Nucleus accumbens (tissue), 56 donors: ENCODE results near the gene FBXO40.

ENCODE experiments used
- DNase-seq, 56 donors: peaks; one replicate each; lab custom pipeline; 2025; lab: John Stamatoyannopoulos, UW

Gene FBXO40

DNA sequence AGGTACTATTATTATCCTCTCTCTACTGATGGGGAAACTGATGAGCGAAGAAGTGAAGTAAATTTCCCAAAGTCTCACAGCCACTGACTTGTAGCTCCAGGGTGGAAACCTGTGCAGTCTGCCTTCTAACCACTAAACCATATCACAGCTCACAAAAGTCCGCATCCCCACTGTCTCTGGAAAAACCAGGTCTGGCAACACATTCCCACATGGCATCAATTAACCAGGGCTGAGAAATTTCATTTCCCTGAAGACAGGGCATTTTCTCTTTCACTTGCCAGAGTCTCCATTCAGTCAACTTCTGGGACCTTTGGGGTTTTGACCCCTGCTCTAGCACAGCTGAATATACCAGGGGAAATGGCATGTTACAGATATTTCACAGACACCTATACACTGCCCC is 26.5 kb downstream of the FBXO40 start:
- no peak for DNase-seq

- DNase-seq, result no peak
These were observed 28.3 kb downstream of the FBXO40 start for GRCh38 chr3:121621491-121621890.

DNA sequence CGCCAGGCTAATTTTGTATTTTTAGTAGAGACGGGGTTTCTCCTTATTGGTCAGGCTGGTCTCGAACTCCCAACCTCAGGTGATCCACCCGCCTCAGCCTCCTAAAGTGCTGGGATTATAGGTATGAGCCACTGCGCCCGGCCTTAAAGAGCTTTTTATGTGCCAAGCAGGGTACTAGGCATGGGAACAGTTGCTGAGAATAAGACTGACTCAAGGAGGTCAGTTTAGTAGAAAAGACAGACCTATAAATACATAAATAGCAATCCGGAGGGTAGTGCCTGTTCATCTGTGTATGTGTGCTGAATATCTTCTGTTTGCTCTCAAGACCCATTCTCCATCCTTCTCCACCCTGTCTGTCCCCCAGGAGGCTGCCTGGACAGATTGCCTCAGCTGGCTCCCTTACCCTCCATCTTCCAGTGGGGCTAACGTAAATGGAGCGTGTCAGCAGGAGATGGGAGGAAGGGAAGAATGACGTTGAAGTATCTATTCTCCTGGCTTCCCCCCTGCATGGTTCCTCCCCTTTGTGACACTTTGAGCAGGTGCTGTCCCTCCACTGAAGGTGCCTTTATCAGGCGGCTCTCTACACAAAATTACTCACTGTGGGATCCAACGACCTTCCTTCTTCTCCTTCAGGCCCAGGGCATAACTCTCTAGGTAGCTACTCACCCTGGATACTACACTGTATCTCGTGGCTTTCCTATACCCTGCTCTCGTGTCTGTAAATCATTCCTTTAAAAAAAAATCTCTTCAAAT is 31.1 kb downstream of the FBXO40 start:
- no peak for DNase-seq

DNA sequence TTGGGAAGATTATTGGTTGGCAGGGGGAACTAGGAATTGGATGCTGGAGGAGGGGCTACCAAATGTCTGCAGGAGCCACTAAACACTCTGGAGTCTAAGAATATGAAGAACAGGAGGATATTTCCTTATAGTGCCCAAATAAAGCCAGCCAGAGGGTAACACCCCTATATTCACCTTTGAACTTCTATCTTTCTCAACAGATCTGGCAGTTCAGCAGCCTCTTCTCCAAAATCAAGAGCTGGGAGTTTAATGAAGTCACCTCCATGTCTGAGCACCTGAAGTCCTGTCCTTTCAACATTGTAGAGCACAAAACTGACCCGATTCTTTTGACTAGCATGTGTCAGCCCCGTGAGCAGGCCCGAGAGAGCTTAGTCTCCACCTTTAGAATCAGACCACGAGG is 33.3 kb downstream of the FBXO40 start:
- DNase-seq, result no peak

- no peak for DNase-seq
These were observed 34.0 kb downstream of the FBXO40 start for GRCh38 chr3:121627211-121627610.

DNA sequence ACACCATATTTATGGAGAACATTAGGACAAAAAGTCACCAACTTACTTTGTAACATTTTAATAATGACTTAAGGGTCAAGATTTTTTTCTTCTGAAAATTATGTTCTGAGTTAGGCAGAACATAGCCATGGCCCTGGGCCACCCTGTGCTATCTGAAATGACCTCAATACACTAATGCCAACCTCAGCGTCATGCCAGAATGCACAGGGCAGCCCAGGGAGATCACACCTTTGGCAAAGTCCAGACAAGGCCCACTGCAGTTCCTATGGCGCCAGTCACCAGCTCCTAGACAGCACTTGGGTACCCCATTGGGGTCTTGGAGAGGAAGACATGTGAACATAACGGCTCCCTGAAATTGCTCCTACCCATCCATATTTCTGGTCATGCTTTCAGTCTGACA is 34.4 kb downstream of the FBXO40 start:
- DNase-seq, result no peak

DNA sequence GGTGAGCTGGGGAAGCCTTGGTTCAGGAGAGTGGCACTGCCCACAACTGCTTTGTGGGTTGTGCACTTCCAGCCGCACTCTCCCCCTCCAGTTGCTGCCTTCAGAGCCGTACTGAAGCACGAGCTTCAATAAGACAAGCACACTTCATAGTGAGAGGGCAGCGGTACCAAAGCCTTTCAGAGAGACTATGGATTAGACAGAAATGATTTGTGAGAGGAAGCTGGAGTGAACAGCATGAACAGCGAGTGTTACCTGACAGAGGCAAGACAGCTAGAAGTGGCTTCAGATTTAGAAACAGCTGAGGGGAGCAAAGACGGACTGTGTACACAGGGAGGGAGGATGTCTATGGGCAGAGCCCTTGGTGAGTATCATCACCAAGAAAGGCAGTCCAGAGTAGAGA is 36.4 kb downstream of the FBXO40 start:
- DNase-seq, result no peak

- no peak for DNase-seq
These were observed 37.2 kb downstream of the FBXO40 start for GRCh38 chr3:121630355-121630754.

DNA sequence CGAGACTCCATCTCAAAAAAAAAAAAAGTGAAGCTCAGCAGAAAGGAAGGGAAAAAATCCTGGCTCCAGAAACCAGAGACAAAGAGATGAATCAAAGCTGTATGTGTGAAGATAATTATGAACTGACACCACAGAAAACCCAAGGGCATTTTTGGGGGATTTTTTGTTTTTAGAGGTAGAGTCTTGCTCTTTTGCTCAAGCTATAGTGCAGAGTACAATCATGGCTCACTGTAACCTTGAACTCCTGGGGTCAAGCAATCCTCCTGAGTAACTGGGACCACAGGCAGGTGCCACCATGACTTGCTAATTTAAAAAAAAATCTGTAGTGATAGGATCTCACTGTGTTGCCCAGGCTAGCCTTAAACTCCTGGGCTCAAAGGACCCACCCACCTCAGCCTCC is 44.7 kb downstream of the FBXO40 start:
- no peak for DNase-seq

DNA sequence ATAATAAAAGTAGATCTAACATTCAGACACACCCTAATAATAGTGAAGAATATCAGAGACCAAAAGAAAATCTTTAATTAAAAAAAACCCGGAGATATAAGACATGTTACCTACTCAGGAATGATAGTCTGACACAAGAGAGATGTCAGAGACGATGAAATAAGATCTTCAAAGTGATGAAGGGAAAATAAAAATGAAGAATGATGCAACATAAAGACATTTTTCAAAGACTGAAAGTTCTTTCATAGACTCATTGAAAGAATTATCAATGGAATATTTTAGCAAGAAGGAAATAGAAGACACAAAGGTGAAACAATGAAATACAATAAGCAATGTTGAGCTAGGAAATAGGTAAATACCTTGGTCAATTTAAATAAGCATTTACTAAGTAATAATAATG is 47.9 kb downstream of the FBXO40 start:
- no peak for DNase-seq

GRCh38 chr3:121642601-121643314 is 49.6 kb downstream of the FBXO40 start:
- DNase-seq, result no peak

GRCh38 chr3:121645054-121645453 is 51.9 kb downstream of the FBXO40 start:
- no peak for DNase-seq

GRCh38 chr3:121648219-121648958 is 55.2 kb downstream of the FBXO40 start:
- peak in 2 of 56 donors; percentile 1 to 5 for DNase-seq

DNA sequence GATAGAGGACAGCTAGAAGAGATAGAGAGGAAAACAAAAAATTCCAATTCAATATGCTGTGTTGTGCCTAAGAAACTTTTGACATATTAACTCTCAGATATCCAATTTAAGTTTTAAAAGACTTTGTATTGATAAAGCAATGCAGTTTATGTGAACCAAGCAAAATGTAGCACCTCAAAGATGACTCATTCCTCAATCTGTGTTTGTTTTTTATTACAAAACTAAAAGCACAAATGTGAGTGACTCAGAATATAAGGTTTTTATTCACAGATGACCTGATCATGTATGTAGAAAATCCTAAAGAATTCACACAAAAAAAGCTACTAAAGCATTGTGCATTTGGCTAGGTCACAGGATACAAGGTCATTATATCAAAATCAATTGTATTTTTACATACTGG is 56.5 kb downstream of the FBXO40 start:
- no peak for DNase-seq

- no peak for DNase-seq
These were observed 58.5 kb downstream of the FBXO40 start for GRCh38 chr3:121651684-121652083.

DNA sequence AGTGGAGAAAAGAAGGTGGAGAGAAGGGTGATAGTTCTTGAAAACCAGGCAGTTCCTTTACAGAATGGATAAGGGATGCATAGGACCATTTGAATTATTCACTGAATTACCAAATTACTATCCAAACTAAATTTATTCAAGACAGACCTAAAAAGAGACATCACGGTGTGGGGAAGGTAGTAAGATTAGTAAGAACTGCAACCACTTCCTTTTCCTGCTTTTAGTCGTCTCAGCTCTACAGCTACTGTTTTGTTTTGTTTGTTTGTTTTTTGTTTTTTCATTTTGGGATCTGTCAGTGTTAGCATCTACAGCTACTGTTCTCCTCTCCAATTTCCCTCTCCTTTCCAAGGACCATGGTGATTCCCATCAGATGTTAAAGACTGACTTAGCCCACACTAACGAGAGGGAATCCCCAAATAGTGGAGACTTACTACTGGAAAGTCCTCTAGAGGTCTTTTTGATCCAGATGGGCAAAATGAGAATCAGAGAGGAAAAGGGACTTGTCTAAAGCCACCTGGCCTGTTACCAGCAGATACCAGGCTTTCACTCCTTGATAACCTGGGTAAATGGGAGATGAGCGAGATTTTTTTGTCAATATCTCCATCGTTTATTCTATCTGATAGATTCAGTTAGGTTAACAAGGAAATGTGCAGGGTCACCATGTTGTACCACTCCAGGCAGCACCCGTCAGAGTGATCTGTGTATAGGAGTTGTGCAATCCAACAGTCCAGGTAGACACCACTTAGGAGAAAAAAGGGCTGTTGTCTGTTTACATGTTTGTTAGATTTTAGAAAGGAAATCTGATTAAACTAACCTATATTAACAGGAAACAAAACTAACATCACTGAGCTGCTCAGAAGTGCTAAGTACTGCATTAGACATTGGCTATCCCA is 61.6 kb downstream of the FBXO40 start:
- DNase-seq, result no peak

DNA sequence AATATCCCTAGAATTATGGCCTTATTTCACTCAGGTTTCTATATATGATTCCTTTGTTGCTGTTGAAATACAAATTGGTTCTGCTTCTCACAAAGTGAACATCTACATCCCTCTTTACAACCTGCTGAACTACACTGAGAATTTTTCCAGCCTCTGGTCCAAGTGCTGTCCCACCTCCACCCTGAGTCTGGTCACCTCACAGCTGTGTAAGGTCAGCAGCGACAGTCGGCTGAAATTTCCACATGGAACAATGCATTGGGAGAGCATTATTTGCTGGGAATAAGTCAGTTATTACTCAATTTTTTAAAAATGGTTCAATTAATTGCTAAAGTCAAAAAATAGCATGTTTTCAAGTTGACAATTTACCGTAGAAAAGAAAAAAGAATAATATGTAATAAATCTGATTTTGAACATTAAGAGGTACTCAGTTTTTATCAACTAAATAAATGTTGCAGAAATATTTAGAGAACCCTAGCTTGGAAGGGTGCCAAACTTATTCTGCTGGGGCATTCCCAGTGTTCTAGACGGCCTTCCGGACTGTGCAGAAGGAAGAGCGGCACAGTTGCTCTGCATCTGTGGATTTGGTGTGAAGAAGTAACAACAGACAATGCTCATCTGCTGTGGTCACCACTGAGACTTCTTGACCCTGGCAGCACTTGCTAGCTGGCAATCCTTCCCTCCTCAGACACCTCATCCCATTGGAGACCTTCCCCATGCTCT is 65.7 kb downstream of the FBXO40 start:
- DNase-seq, result no peak

GRCh38 chr3:121659586-121659985 is 66.4 kb downstream of the FBXO40 start:
- no peak for DNase-seq

DNA sequence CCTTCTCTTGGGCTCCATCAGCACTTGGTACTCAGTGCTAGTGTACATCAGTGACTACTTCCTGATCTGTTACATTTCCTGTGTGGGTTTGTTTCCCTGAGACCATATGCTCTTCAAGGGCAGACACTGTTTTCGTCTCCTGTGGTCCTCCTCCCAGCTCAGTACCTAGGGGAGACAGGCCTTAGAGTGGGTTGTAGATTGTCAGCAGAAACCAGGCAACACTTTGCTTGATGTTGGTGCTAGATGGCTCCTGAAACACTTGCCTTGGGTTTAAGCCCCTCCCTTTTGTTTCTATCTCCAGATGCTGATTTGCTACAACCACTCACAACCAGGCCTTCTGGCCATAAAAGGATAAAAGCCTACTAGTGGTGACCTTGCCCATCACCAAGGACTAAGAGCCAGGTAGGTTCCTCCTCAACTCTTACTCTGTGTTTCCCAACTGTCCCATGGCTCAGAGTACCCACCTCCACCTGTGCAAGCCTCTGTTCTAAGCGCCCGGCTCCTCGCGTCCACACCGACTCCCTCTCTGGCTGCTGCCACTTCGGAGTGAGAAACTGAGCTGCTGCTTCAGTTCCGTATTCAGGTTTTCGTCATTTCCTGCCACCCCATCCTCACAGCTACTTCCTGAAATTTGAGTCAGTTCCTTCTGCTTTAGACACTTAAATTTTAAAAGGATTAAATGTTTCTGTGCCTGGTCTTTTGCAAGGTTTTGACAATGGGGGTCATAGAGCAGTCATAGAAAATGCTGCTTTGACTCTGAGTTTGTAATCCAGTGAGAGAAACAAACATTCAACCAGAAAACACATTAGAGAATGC is 67.4 kb downstream of the FBXO40 start, which contains the start of gene HCLS1:
TSS of gene HCLS1 (minus strand) at position 548 of the 816 bp plus-strand sequence. CDS start 2,556 bp downstream, outside the sequence.
- DNase-seq, result peak in 14 of 56 donors; percentile 2 to 29 (median 15)
